ENCODE measurements around the gene PI4K2A.
A peak's percentile ranks its signal among the peaks of the same experiment; 100 is the strongest.

The PI4K2A gene

GRCh38 chr10:97640174-97640867 is at the start of gene PI4K2A:
PI4K2A (plus strand) TSS chr10:97640671; CDS start chr10:97640743, 72 bp downstream.
- peak within 1 kb of the TSS; percentile 62 for H3K4me3 ChIP-seq (ENCODE audit: low read length)
- TF ChIP-seq ZNF274 (IDR thresholded peaks at IDR 0.05; ENCODE audit: low read depth, low read length) = no peak

- H3K4me3 ChIP-seq (ENCODE audit: low read length) = no peak overlapping the region
- TF ChIP-seq ZNF274 (IDR thresholded peaks at IDR 0.05; ENCODE audit: low read depth, low read length) = no peak
Measured at GRCh38 chr10:97590748-97591495, 49.5 kb upstream of the PI4K2A start.

- TF ChIP-seq ZNF274 (IDR thresholded peaks at IDR 0.05; ENCODE audit: low read depth, low read length) = no peak
- no peak overlapping the region for H3K4me3 ChIP-seq (ENCODE audit: low read length)
Measured at GRCh38 chr10:97593421-97593820, 47.0 kb upstream of the PI4K2A start.

- no peak overlapping the region for H3K4me3 ChIP-seq (ENCODE audit: low read length)
Measured at GRCh38 chr10:97596101-97597082, 44.1 kb upstream of the PI4K2A start.

GRCh38 chr10:97597778-97598177 is 42.7 kb upstream of the PI4K2A start:
- TF ChIP-seq ZNF274 (IDR thresholded peaks at IDR 0.05; ENCODE audit: low read depth, low read length) = no peak
- H3K4me3 ChIP-seq (ENCODE audit: low read length) = no peak overlapping the region

More at GRCh38 chr10:97596101-97597082, 44.1 kb upstream of the PI4K2A start:
- no peak for TF ChIP-seq ZNF274 (IDR thresholded peaks at IDR 0.05; ENCODE audit: low read depth, low read length)

- no peak overlapping the region for H3K4me3 ChIP-seq (ENCODE audit: low read length)
- TF ChIP-seq ZNF274 (IDR thresholded peaks at IDR 0.05; ENCODE audit: low read depth, low read length) = no peak
Measured at GRCh38 chr10:97598407-97599271, 41.8 kb upstream of the PI4K2A start.

- TF ChIP-seq ZNF274 (IDR thresholded peaks at IDR 0.05; ENCODE audit: low read depth, low read length) = no peak
- no peak overlapping the region for H3K4me3 ChIP-seq (ENCODE audit: low read length)
Measured at GRCh38 chr10:97599272-97599619, 41.2 kb upstream of the PI4K2A start.

- no peak overlapping the region for H3K4me3 ChIP-seq (ENCODE audit: low read length)
- TF ChIP-seq ZNF274 (IDR thresholded peaks at IDR 0.05; ENCODE audit: low read depth, low read length) = no peak
Measured at GRCh38 chr10:97600616-97601015, 39.9 kb upstream of the PI4K2A start.

GRCh38 chr10:97601268-97602215 is 38.9 kb upstream of the PI4K2A start:
- no peak for TF ChIP-seq ZNF274 (IDR thresholded peaks at IDR 0.05; ENCODE audit: low read depth, low read length)
- H3K4me3 ChIP-seq (ENCODE audit: low read length) = no peak overlapping the region

GRCh38 chr10:97607095-97607636 is 33.3 kb upstream of the PI4K2A start:
- H3K4me3 ChIP-seq (ENCODE audit: low read length) = no peak overlapping the region
- no peak for TF ChIP-seq ZNF274 (IDR thresholded peaks at IDR 0.05; ENCODE audit: low read depth, low read length)

- TF ChIP-seq ZNF274 (IDR thresholded peaks at IDR 0.05; ENCODE audit: low read depth, low read length) = no peak
- no peak overlapping the region for H3K4me3 ChIP-seq (ENCODE audit: low read length)
Measured at GRCh38 chr10:97608991-97609561, 31.4 kb upstream of the PI4K2A start.

- H3K4me3 ChIP-seq (ENCODE audit: low read length) = no peak overlapping the region
- no peak for TF ChIP-seq ZNF274 (IDR thresholded peaks at IDR 0.05; ENCODE audit: low read depth, low read length)
Measured at GRCh38 chr10:97611473-97611872, 29.0 kb upstream of the PI4K2A start.
